Hematopoietic multipotent progenitor cell treated with erythropoietin and hydrocortisone succinate and interleukin-3 and kit ligand, for 8 days (in vitro differentiated cells): ENCODE data around the gene SIL1.
"Not testable (repeated sequence)": the region's sequence is repeated elsewhere in the genome, so short reads cannot be mapped to it uniquely, and the experiment has no call there.

ENCODE experiments used
- DNase-seq: peaks from one replicate; pipeline ENCODE4 v3.0.0-alpha.2; 2015

SIL1 gene

DNA sequence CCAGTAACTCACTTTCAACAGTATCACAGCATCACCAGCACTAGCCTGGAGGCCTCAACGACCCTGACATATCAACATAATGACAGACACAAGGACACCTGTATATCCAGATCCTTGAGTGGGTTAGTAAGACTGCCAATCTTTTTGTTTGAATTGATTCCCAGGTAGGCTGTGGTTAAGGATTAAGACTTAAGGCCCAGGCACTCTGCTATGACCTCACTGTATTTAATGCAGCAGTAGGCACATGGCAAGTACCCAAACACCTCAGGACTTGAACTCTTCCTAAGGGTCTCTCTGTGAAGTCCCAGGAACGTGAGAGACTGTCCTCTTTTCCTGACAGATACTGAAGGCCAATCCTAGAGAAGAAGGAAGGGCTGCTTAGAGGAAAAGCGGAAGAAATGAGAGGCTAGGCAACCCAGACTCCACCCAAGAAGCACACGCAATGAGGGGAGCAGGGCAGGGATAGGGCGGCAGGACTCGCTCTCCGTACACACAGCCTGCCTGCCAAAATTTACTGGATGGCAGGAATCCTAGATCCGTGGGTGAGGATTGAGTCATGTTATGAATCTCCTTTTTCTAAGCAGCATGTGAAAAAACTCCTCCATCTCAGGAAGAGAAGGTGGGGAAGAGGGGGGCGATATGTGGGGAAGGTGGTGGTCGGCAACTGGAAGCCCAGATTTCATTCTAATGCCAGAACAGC is 93.4 kb downstream of the SIL1 start:
- DNase-seq = no peak

DNA sequence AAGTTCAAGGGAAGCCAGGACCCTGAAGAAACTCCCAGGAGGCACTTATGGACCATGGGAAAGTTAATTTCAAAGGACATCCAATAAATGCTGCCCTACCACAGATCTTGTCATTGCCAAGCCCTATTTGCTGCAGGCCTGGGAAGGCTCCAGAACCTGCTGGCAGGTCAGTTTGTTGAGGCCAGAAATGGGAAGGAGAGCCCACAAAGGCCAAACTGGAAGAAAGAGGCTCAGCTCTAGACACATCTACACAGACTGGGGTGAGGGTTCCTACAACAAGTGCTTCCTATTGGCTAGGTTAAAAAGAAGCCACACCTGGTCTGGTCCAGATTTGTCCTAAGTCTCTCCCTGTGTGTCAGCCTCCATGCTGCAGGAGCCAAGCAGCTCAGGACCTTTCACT is 94.4 kb downstream of the SIL1 start:
- no peak for DNase-seq

DNA sequence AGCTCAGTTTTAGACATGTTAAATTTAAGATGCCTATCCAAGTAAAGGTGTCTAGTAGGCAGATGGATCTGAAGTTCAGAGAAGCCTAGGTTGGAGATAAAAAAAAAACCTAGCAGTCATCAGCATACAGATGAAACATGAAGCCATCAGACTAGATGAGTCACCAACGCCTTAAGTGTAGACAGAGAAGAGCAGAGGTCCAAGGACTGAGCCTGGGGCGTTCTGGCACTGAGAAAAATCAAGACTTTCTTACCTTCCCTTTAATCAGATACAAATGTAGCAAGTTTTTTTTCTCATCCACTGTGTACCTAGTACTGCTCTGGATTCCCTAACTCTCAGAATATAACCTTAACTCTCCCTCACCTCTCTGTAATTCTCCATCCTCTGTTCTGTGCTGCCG is 97.3 kb downstream of the SIL1 start:
- DNase-seq = no peak

DNA sequence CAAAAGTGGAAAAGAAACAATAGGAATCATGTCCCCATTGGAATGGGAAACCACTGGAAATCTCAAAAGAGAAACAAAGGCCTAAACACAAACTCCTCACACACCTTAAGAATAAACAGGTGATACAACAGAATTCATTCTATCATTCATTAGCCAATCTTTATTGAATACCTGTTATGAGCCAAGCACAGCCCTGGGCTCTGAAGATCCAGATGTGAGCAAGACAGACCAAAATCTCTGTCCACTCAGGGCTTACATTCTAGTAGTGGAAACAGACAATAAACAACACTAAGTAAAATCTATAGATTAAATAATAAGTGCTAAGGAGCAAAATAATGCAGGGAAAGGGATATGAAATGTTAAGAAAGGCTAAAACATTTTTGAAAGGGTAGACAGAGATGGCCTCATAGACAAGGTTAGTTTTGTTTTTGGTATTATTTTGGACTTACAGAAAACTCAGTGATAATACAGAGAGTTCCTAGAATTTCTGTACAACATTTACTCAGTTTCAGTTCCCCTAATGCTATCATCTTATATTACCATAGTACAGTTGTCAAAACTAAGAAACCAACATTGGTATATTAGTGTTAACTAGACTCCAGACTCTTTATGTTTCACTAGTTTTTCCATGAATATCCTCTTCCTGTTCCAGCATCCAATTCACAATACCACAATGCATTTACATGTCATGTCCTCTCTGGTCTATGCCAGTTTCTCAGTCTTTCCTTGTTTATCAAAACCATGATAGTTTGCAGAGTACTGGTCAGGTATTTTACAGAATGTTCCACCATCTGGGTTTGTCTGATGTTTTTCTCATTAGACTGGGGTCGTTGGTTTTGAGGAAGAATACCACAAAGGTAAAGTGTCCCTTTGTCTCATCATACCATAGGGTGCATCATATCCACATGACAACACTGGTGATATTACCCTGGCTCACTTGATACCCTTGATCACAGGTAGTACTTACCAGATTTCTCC is 103.7 kb downstream of the SIL1 start:
- DNase-seq = no peak

DNA sequence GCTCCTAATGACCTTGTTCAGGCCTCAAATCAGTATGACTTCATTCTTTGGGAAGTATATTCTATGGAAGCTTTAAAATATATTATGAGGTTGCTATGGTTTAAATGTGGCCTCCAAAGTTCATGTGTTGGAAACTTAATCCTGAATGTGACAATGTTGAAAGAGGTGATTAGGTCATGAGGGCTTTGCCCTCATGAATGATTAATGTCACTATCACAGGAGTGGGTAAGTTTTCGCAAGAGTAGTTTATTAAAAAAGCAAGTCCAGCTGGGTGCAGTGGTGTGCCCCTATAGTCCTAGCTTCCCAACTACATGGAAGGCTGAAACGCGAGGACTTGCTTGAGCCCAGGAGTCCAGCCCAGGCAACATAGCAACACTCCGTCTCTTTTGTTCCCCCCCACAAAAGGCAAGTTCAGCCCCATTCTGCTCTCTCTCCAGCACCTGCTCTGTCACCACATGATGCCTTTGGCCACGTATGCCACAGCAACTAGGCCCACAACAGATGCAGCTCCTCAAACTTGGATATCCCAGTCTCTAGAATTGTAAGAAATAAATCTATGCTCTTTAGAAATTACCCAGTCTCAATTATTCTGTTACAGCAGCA is 105.3 kb downstream of the SIL1 start:
- no peak for DNase-seq

DNA sequence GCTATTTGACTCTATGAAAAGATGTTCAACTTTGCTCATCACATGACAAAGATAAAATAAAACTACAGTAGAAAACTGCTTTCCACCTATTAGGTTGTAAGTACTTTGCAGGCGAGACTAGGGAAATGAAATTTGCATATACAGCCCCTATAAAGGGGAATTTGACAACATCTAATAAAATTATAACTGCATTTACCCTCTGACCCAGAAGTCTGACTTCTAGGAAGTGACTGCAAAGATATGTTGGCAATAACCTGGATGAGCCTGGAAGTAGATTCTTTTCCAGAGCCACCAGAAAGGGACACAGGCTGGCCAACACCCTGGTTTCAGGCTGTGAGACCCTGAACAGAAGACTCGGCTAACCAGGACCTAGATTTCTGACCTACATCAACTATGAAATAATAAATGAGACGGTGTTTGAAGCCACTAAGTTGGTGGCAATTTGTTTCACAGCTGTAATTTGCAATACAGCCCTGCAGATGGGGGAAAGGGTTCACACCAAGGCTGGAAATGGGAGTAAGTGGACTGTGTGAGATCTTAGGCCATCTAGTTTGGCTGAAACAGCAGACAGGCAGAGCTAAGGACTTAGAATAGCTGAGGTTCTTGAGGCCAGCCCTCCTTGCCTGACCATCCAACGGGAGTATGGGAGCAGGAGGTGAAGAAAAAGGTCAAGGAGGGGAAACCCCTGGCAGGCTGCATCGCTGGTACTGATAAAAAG is 106.6 kb downstream of the SIL1 start:
- peak; percentile 40 for DNase-seq

DNA sequence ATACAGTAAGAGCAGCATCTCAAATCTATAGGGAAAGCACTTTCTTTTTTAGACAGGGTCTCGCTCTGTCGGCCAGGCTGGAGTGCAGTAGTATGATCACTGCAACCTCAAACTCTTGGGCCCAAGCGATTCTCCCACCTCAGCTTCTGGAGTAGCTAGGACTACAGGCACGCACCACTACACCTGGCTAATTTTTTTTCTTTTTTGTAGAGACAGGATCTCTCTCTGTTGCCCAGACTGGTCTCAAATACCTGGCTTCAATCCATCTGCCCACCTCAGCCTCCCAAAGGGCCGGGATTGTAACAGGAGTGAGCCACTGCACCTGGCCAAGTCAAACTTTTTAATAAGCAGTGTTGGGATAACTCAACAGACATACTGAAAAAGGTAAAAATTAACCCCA is 107.6 kb downstream of the SIL1 start:
- DNase-seq = no peak

DNA sequence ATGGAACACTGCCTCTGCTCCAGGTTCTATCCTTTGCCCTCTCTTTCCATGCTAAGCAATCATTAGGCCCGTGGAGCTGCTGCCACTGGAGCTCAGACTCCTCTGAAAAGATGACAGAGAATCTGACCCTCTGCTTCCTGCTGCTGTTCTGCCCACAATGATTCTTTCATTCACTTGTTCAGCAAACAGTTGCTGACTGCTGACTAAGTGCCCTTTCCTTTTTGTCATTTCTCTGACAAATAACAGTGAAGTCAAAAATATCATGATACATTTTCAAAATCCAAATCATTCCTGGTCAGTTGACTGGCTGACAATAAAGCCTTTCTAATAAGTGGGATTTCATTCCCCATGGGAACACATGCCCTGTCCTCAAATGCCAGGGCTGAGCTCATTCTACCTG is 110.1 kb downstream of the SIL1 start:
- no peak for DNase-seq

DNA sequence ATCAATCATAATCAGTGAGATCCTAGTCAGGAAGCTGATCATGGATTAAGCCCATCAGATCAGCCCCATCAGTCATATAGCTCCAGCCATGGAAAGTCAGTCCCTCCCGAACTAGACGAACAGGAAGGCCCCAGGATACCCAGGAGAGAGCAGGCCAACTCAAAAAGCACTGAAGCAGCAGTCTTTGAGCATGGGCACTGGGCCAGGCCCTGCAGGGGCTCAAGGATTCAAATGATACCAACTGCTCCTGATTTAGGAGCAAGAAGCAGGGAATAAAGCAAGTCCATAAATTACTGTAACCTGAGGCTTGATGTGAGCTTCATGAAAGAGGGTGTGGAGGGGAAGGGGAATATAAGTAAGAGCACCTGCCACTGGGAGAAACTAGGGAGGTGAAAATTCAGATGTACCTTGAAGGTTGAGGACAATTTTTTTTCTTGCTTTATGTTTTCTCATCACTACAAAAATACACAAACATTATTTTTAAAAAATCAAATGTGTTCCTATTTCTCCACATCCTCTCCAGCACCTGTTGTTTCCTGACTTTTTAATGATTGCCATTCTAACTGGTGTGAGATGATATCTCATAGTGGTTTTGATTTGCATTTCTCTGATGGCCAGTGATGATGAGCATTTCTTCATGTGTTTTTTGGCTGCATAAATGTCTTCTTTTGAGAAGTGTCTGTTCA is 115.2 kb downstream of the SIL1 start:
- DNase-seq = no peak

DNA sequence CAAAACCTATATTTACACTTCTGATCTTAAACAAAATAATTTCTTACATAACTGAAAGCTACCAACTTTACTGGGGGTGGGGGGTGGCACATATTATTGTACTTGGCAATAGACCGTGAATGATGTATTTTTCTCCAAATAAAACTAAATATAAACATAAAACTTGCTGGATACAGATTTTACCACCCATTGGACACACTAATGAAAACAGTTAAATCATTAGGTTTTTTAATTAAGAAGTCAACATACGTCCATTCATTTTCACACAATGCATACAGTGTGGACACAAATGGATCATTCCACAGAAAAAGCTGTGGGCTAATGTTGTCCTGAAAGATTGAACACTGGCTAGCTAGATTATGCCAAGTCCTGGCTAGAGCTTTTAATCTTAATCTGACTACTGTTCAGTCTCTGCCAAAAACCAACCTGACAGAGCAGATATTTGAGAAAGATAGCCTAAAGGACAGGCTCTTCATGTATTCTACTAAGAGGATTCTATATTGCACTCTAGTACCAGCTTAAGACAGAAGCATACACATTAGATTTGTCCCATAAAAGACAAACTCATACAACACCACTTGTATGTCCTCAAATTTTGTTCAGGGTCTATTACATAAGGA is 118.1 kb downstream of the SIL1 start:
- peak; percentile 51 for DNase-seq

DNA sequence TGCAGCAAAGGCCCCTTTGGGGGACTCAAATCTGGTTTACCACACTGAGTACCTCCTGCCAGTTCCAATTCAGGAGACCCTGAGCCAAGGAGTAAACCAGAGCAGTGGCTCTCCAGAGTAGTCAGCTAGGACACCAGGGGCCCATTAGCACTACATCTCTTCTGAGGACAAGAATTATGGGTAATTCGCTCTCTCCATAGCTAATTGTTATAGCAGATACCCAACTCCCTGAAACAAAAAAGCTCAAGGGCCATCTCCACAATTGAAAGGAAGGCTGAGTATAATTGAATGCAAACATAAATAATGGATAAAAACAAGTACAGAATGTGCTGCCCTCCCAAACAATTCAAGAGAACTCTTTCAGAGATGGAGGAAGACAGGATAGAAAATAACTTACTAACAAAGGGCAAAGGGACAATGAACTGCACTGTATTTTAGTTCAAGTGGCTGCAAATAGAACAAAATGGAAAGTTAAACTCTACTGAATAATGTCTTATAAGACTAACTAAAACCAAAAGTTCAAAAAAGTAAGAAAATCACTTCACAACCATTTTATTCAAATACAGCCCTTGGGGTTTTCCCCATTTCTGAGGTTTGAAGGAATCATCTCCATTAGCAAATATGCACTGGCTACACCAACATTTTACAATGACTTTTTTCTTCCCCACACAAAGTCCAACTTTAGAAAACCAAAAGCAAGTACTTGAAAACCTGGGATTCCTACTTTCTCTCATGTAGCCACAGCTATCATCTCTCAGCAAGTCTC is 118.8 kb downstream of the SIL1 start:
- DNase-seq = no peak

DNA sequence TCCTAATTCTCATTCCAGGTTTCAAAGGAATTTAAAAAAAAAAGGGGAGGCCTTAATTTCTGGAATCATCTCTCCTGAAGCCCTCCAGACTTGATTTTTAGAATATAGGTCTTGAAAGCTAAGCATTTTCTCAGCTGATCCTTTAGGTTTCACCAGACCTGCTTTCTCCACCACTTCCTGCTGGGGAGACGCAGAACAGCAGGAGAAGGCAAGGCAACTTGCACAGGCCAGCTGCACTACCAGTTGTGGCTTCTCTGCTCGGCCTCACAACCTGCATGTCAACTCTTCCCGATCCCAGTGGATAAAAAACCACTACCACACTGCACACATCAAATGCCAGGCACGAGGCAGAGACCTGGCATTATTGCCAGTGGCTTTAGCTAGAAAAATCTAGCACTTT is 119.8 kb downstream of the SIL1 start:
- no peak for DNase-seq

DNA sequence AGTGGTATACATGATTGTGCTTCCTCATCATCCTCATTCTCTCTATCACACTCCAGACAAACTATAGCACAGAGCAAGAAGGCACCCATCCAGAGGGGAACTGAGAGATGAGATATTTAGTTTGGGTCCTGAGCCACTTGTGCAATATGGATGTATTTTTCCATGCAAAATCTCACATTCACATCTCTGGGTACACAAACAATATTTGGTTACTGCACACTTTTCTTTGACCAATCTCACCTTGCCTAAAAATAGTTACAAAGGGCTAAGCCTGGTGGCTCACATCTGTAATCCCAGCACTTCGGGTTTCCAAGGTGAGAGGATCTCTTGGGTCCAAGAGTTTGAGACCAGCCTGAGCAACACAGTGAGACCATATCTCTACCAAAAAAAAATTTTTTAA is 120.3 kb downstream of the SIL1 start:
- no peak for DNase-seq

DNA sequence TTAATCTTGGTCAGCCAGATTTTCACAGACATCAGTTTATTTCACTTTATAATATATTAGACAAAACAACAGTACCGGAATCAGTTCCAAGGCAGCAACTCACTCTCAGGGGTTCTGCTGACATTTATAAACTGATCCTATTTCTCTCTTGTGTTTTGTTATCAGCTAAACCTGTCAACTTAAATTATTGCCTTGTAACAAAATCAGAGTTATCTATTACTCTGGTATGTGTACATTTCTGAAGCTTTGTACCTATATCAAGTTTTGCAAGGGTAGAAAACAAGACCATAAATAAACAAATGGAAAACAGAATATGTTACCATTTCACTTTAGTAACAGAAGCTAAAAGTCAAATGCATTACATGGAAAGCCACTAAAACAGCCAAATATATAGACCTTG is 122.1 kb downstream of the SIL1 start:
- DNase-seq = no peak

DNA sequence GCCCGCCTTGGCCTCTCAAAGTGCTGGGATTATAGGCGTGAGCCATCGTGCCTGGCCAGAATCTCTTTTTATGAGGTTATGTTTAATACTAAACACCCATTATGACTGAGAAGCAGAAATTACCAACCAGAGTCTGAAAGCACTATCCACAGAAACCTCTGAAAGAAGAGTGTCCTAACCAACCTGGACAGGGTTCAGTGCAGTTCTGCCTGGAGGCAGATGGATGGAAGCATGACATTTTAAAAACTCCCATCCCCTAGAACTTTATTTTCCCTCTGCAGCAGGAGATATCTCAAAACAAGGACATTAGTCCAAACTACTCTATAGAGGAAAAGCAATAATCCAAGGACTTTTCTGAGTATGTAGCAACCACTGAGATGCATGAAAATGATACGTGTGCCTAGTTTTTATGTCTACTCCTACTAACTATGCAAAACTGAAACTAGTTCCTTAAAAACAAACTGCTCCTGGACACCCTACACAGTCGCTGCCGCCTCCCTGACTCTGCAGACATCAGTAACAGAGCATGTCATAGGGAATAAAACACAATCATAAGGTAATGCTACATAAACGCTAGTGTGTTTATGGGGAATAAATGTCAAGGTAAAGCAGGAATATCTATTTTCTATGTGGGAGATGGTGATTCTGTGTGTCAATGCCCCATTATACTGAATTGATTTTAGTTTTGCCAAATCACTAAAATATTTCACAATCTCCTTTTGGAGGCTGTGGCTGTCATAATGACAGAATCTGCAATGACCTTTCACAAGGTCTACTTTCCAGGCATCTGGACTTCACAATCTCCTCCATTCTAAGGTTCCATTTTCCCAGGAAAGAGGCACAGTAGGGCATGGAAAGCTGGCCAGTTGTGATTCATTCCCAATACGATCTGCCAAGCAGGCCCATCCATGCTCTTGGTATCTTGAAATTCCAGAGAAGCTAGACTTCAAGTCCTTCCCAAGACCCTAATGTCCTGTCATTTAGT is 122.8 kb downstream of the SIL1 start:
- no peak for DNase-seq

DNA sequence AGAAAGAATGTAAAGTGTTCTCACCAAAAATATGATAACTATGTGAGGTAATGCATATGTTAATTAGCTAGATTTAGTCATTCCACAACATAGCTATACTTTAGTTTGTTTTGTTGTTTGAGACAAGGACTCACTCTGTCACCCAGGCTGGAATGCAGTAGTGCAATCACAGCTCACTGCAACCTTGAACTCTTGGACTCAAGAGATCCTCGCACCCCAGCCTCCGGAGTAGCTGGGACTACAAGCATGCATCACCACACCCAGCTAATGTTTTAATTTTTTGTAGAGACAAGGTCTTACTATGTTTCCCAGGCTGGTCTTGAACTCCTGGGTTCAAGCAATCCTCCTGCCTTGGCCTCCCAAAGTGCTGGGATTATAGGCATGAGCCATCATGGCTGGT is 124.2 kb downstream of the SIL1 start:
- DNase-seq = not testable (repeated sequence)

DNA sequence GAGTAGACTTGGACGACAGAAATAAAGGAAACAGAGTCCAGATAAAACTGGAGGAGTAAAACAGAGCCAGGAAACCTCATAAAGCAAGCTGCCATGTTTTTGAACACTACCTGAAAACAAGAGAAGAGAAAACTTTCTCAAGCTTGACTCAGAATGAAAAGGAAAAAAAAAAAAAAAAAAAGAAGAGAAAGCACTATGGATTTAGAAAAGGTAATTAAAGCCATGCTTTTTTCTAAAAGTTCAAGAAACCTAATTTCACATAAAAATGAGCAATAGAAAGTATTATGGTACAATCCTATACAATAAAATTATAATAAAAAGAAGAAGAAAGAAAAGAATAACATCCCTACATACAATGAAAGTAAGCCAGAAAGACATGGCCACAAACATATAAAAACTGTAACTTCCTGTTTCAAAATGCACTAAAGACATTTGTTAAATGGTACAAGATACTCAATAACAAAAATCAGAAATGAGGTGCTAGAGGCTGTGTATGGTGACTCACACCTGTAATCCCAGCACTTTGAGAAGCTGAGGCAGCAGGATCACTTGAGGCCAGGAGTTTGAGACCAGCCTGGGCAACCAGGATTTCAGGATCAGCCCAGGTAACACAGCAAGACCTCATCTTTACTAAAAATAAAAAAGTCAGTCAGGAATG is 129.5 kb downstream of the SIL1 start:
- no peak for DNase-seq

DNA sequence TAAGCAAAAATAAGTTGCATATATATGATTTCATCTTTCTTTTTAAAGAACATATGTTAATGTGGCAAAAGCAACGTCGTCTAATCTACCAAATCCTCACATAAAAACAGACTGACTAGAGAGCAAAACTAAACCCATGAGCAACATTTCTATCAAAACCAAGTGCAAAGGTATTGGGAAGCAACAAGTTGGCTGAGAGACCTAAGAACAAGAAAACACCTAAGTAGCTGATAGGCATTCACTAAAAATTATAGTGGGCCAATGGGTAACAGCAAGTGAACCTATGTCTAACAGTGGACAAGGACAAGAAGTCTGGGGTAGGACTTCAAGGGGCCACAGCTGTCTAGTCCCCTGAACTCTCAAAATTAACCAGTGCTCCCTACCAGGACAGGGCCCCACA is 130.1 kb downstream of the SIL1 start:
- DNase-seq = no peak

DNA sequence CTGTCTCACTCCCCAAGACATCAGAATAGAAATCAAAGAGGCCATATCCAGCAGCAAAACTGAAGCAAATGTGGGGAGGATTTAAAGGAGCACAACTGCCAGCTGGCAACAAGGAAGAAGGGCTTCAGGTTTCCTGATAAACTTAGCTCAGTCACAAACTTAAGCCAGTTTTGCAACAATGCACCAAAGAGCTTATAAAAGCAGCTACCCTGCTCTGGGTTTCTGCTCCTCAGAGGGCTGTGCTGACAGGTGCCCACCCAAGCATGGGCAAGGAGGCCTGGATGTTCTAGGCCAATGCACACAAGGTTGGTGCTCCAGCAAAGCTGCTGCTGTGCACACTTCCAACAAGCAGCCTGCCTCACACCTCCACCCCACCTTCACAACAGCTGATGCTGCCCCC is 132.9 kb downstream of the SIL1 start:
- no peak for DNase-seq
